NCI-H1417 (cell line): ENCODE data around the gene CCL21.
"Not testable (repeated sequence)": the region's sequence is repeated elsewhere in the genome, so short reads cannot be mapped to it uniquely, and the experiment has no call there.

Source experiments
- DNase-seq, 3 experiments: peaks; one replicate each; lab custom pipeline; 2025; lab: John Stamatoyannopoulos, UW

The CCL21 gene

GRCh38 chr9:34710023-34710422 lies at the start of gene CCL21:
CCL21 (minus strand) TSS chr9:34710136; CDS start chr9:34710066, 70 bp downstream.
- DNase-seq = no peak

GRCh38 chr9:34759432-34760134 lies 49.6 kb upstream of the CCL21 start:
- DNase-seq = no peak

- DNase-seq = not testable (repeated sequence)
Observed at GRCh38 chr9:34750320-34750719, 40.4 kb upstream of the CCL21 start.

GRCh38 chr9:34746526-34746925 lies 36.6 kb upstream of the CCL21 start:
- no peak for DNase-seq

- peak in 2 of 3 experiments; percentile 28 to 59 for DNase-seq
Observed at GRCh38 chr9:34744295-34745221, 34.6 kb upstream of the CCL21 start.

GRCh38 chr9:34742710-34743109 lies 32.8 kb upstream of the CCL21 start:
- no peak for DNase-seq

GRCh38 chr9:34741628-34742027 lies 31.7 kb upstream of the CCL21 start:
- no peak for DNase-seq

- DNase-seq = not testable (repeated sequence)
Observed at GRCh38 chr9:34740176-34740575, 30.2 kb upstream of the CCL21 start.

GRCh38 chr9:34737677-34738260 lies 27.8 kb upstream of the CCL21 start:
- no peak for DNase-seq

GRCh38 chr9:34734720-34735119 lies 24.8 kb upstream of the CCL21 start:
- DNase-seq = no peak

GRCh38 chr9:34732886-34733285 lies 22.9 kb upstream of the CCL21 start:
- DNase-seq = no peak

- DNase-seq = no peak
Observed at GRCh38 chr9:34732478-34732877, 22.5 kb upstream of the CCL21 start.

- no peak for DNase-seq
Observed at GRCh38 chr9:34723141-34723540, 13.2 kb upstream of the CCL21 start.

GRCh38 chr9:34719769-34720025 lies 9.8 kb upstream of the CCL21 start:
- DNase-seq = not testable (repeated sequence)

GRCh38 chr9:34719021-34719768 lies 9.3 kb upstream of the CCL21 start:
- DNase-seq = no peak

GRCh38 chr9:34717996-34718614 lies 8.2 kb upstream of the CCL21 start:
- no peak for DNase-seq

- DNase-seq = peak in 1 of 3 experiments; percentile 2
Observed at GRCh38 chr9:34716711-34717110, 6.8 kb upstream of the CCL21 start.

- DNase-seq = no peak
Observed at GRCh38 chr9:34715639-34716215, 5.8 kb upstream of the CCL21 start.

- DNase-seq = no peak
Observed at GRCh38 chr9:34714007-34714406, 4.1 kb upstream of the CCL21 start.

- DNase-seq = no peak
Observed at GRCh38 chr9:34712140-34712539, 2.2 kb upstream of the CCL21 start.

- no peak for DNase-seq
Observed at GRCh38 chr9:34709196-34709978, 549 bp downstream of the CCL21 start.
